ENCODE data around the gene EPN3. TPM values are rescaled to one million over a fixed set of nuclear protein-coding genes. Genes with fewer than 3 reads are reported as not detected.

The EPN3 gene
- total RNA-seq, 2 donors from 2014 or later: 18.3 to 79.8 TPM

GRCh38 chr17:50576864-50577263 lies 44.3 kb downstream of the EPN3 start:
- TF ChIP-seq, protein P1, sequence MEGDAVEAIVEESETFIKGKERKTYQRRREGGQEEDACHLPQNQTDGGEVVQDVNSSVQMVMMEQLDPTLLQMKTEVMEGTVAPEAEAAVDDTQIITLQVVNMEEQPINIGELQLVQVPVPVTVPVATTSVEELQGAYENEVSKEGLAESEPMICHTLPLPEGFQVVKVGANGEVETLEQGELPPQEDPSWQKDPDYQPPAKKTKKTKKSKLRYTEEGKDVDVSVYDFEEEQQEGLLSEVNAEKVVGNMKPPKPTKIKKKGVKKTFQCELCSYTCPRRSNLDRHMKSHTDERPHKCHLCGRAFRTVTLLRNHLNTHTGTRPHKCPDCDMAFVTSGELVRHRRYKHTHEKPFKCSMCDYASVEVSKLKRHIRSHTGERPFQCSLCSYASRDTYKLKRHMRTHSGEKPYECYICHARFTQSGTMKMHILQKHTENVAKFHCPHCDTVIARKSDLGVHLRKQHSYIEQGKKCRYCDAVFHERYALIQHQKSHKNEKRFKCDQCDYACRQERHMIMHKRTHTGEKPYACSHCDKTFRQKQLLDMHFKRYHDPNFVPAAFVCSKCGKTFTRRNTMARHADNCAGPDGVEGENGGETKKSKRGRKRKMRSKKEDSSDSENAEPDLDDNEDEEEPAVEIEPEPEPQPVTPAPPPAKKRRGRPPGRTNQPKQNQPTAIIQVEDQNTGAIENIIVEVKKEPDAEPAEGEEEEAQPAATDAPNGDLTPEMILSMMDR (IDR thresholded peaks at IDR 0.05): no peak
- Histone ChIP-seq H3K4me1 (no peaks in the 10 kb centered on the region), H3K9me3 (no peaks in the 10 kb centered on the region), H3K36me3 (no peaks in the 10 kb centered on the region), H3K4me3 (no peak overlapping the region), H3K27ac (no peak overlapping the region), H3K9ac (ENCODE audit: low read depth in 2 of 2, low read length in 2 of 2) (no peak overlapping the region), H3K27me3 (no peaks in the 10 kb centered on the region)
- intact Hi-C loops (cut with DNase I): no loop called here
- DNase-seq: no peak

GRCh38 chr17:50577451-50577954 lies 45.0 kb downstream of the EPN3 start:
- Histone ChIP-seq H3K9ac (ENCODE audit: low read depth in 2 of 2, low read length in 2 of 2) (no peak overlapping the region), H3K4me3 (no peak overlapping the region), H3K36me3 (no peaks in the 10 kb centered on the region), H3K27ac (no peak overlapping the region), H3K9me3 (no peaks in the 10 kb centered on the region), H3K27me3 (no peaks in the 10 kb centered on the region), H3K4me1 (no peaks in the 10 kb centered on the region)
- TF ChIP-seq, protein P1 (IDR thresholded peaks at IDR 0.05): no peak
- no peak for DNase-seq
- intact Hi-C loops (cut with DNase I): no loop called here

- intact Hi-C loops (cut with DNase I): no loop called here
- Histone ChIP-seq H3K9me3 (no peaks in the 10 kb centered on the region), H3K9ac (ENCODE audit: low read depth in 2 of 2, low read length in 2 of 2) (no peak overlapping the region), H3K36me3 (no peaks in the 10 kb centered on the region), H3K4me1 (no peaks in the 10 kb centered on the region), H3K4me3 (no peak overlapping the region), H3K27ac (no peak overlapping the region), H3K27me3 (no peaks in the 10 kb centered on the region)
- DNase-seq: no peak
- TF ChIP-seq, protein P1 (IDR thresholded peaks at IDR 0.05): no peak
These were observed 45.6 kb downstream of the EPN3 start for GRCh38 chr17:50578173-50578572.

DNA sequence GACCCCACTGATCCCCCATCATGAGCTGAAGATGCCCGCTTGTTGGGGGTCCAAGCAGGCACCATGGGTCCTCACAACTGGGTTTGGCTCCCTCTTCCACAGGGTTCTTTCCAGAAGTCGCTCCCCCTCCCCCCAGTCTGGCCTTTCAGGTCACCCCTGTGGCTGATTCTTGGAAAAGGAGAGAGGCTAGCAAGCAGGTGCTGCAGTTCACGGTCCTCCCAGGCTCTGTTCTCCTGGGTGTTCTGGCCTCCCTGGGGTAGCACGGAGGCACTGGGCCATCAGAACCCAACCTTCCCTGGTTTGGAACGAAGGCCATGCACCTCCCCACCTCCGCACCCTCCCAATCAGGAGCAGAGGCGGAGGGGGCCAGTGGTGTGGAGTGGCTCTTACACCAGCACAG lies 46.9 kb downstream of the EPN3 start:
- no peak overlapping the region for H3K4me3 ChIP-seq
- no peak overlapping the region for H3K27ac ChIP-seq
- H3K9ac ChIP-seq (ENCODE audit: low read depth in 2 of 2, low read length in 2 of 2): no peak overlapping the region
- TF ChIP-seq, protein P1 (IDR thresholded peaks at IDR 0.05): no peak
- no peaks in the 10 kb centered on the region for H3K27me3 ChIP-seq
- H3K36me3 ChIP-seq: no peaks in the 10 kb centered on the region
- no peaks in the 10 kb centered on the region for H3K9me3 ChIP-seq
- intact Hi-C loops (cut with DNase I): no loop called here
- H3K4me1 ChIP-seq: no peaks in the 10 kb centered on the region
- no peak for DNase-seq

GRCh38 chr17:50580646-50581045 lies 48.1 kb downstream of the EPN3 start:
- H3K9ac ChIP-seq (ENCODE audit: low read depth in 2 of 2, low read length in 2 of 2): no peak overlapping the region
- intact Hi-C loops (cut with DNase I): no loop called here
- H3K27me3 ChIP-seq: no peaks in the 10 kb centered on the region
- TF ChIP-seq, protein P1 (IDR thresholded peaks at IDR 0.05): no peak
- no peaks in the 10 kb centered on the region for H3K9me3 ChIP-seq
- no peak overlapping the region for H3K27ac ChIP-seq
- no peak overlapping the region for H3K4me3 ChIP-seq
- no peaks in the 10 kb centered on the region for H3K36me3 ChIP-seq
- no peaks in the 10 kb centered on the region for H3K4me1 ChIP-seq
- no peak for DNase-seq
